GM12892 (cell line): Measurements from ENCODE around the gene ZNF33A.

Experiments used
- POLR2A ChIP-seq: IDR thresholded peaks from 2 replicates; pipeline ENCODE4 v1.6.1; 2011; ENCODE audit warnings: low read depth, low read length, control low read depth
- POLR2AphosphoS5 ChIP-seq: IDR thresholded peaks from 2 replicates; pipeline ENCODE4 v1.6.1; 2011; ENCODE audit warnings: low read depth, low read length, control low read depth

GRCh38 chr10:38016354-38016753 lies 5.9 kb downstream of the ZNF33A start:
- no peak for TF ChIP-seq POLR2AphosphoS5
- TF ChIP-seq POLR2A = no peak
